Thoracic aorta (tissue), 2 donors: ENCODE measurements around the gene CDCA7L. TPM values are rescaled to one million over a fixed set of nuclear protein-coding genes. Genes with fewer than 3 reads are reported as not detected.

Source experiments
- ATAC-seq: fragments of 150-250 bp; one replicate; pipeline ENCODE4 v1.8.0; 2017; ENCODE audit warnings: low read depth; ENCODE audit not compliant: insufficient number of reproducible peaks, low FRiP score
- DNase-seq: peaks from one replicate; pipeline ENCODE4 v3.0.0-alpha.2; 2020; ENCODE audit warnings: low spot score
- H3K27ac ChIP-seq, 2 donors: fragments of 200-600 bp; sonication (generic); 1 replicate in 1 of 2; 2 replicates in 1 of 2; pipeline ENCODE4 v1.5.1; 2016; ENCODE audit warnings: mild to moderate bottlenecking in 2 of 2, moderate library complexity in 2 of 2
- H3K27me3 ChIP-seq: fragments of 200-600 bp; sonication (generic); replicated peaks from 2 replicates; pipeline ENCODE4 v1.6.0; 2016; ENCODE audit warnings: mild to moderate bottlenecking; ENCODE audit not compliant: insufficient read depth
- H3K36me3 ChIP-seq: fragments of 200-600 bp; sonication (generic); one replicate; pipeline ENCODE4 v1.5.1; 2016
- H3K4me1 ChIP-seq, 2 donors: fragments of 200-600 bp; sonication (generic); 1 replicate in 1 of 2; 2 replicates in 1 of 2; pipeline versions ENCODE4 v1.5.1 to v1.6.0; 2016; ENCODE audit warnings: low read depth in 2 of 2, mild to moderate bottlenecking in 1 of 2; ENCODE audit not compliant: control insufficient read depth in 1 of 2
- H3K4me3 ChIP-seq: fragments of 200-600 bp; sonication (generic); 2 replicates; pipeline ENCODE4 v1.5.1; 2016; ENCODE audit warnings: mild to moderate bottlenecking
- H3K9me3 ChIP-seq: fragments of 200-600 bp; sonication (generic); 2 replicates; pipeline ENCODE4 v1.5.1; 2016
- total RNA-seq, 2 donors: library from RNA; depleted of rRNA; stranded (reverse); fragments of >200 nt; gene quantifications; one replicate each; pipeline versions ENCODE4 v1.1.0 to v1.2.3, GENCODE V29; 2016
- TF ChIP-seq, protein P1 (sequence below): fragments of 200-600 bp; sonication (generic); IDR thresholded peaks from one replicate; pipeline ENCODE4 v1.5.1; 2019; ENCODE audit warnings: antibody characterized with exemption

The CDCA7L gene
- total RNA-seq, 2 donors from 2014 or later, result 2.5 to 13.9 TPM

DNA sequence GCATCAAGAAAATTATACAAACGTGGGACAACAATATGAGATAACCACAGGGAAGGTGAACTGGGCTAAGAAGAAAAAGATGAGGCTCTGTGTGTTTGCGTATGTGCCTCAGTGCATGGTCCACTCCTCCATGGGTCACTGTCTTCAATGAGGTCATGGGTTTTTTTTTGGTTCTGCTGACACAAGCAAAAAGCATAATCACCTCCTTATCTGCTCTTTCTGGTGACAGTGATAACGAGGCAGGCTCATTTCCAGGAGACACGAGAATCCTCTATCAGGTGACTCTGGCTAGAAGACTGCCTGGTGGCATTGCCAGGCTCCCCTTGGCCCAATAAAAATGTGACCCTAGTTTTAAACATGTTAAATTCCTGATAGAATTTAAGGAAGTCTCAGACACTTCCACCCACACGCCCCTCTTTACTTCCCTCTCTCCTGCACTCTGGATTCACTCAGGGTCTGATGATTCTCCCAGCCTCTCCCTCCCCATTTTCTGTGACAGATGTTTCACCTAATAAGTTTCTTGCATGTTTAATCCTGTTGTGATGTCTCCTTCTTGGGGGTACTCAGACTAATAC is 35.3 kb upstream of the CDCA7L start:
- ATAC-seq (no peak), DNase-seq (no peak)
- no peaks in the 10 kb centered on the region for H3K4me1 ChIP-seq
- no peak overlapping the region for H3K4me3 ChIP-seq
- TF ChIP-seq, protein P1, sequence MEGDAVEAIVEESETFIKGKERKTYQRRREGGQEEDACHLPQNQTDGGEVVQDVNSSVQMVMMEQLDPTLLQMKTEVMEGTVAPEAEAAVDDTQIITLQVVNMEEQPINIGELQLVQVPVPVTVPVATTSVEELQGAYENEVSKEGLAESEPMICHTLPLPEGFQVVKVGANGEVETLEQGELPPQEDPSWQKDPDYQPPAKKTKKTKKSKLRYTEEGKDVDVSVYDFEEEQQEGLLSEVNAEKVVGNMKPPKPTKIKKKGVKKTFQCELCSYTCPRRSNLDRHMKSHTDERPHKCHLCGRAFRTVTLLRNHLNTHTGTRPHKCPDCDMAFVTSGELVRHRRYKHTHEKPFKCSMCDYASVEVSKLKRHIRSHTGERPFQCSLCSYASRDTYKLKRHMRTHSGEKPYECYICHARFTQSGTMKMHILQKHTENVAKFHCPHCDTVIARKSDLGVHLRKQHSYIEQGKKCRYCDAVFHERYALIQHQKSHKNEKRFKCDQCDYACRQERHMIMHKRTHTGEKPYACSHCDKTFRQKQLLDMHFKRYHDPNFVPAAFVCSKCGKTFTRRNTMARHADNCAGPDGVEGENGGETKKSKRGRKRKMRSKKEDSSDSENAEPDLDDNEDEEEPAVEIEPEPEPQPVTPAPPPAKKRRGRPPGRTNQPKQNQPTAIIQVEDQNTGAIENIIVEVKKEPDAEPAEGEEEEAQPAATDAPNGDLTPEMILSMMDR, result no peak
- H3K27me3 ChIP-seq, result no peaks in the 10 kb centered on the region
- no peaks in the 10 kb centered on the region for H3K36me3 ChIP-seq
- H3K27ac ChIP-seq, result no peak overlapping the region
- H3K9me3 ChIP-seq, result no peaks in the 10 kb centered on the region

DNA sequence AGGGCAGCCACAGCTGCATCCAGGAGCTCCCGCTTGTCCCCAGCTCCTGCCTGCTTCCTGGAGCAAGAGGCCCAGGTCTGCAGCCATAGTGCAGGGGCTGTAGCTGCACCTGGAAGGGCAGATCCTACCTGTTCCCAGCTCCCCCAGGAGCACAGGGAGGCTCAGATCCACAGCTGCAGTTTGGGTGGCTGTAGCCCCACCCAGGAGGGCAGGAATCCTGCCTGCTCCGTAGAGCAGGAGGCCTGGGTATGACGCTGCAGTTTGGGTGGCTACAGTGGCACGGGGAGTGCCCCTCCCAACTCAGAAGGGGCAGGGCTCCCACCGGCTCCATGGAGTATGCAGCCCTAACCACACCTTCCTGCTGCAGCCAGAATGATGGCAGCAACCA is 26.7 kb upstream of the CDCA7L start:
- no peak for DNase-seq
- Histone ChIP-seq H3K9me3 (no peaks in the 10 kb centered on the region), H3K4me3 (no peak overlapping the region), H3K36me3 (no peaks in the 10 kb centered on the region), H3K27ac (no peak overlapping the region), H3K27me3 (no peaks in the 10 kb centered on the region), H3K4me1 (no peaks in the 10 kb centered on the region)
- ATAC-seq, result no peak
- TF ChIP-seq, protein P1, result no peak

DNA sequence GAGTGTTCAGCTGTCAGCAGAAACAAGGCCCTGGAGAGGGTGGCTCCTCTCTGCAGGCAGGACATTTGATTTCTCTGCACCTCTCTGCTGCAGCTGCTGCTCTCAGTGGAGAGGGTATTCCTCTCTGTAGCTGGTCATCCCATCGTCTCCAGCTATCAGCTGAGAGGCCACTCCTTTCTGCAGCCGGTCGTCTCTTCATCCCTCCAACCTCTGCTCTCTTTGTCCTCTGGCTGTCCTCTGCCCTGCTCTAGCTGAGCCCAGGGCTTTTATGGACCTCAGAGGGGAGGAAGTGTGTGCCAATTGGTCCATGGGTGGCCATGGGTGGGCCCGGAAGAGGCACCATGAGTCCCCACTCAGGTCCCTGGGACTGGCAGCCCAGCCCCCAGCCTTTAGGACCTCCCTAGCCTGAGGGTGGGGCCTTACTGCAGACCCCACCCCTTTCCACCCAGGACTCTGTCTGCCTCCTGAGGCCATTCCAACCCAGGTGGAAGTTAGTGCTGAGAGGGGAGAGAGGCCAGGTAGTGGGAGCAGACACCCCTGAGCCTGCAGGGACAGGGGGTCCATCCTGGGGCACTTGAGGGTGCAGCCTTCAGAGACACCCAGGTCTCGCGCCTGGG is 26.2 kb upstream of the CDCA7L start:
- TF ChIP-seq, protein P1, result no peak
- DNase-seq, result no peak
- H3K27me3 ChIP-seq, result no peaks in the 10 kb centered on the region
- ATAC-seq, result no peak
- no peak overlapping the region for H3K27ac ChIP-seq
- no peaks in the 10 kb centered on the region for H3K4me1 ChIP-seq
- no peaks in the 10 kb centered on the region for H3K36me3 ChIP-seq
- no peak overlapping the region for H3K4me3 ChIP-seq
- H3K9me3 ChIP-seq, result no peaks in the 10 kb centered on the region

DNA sequence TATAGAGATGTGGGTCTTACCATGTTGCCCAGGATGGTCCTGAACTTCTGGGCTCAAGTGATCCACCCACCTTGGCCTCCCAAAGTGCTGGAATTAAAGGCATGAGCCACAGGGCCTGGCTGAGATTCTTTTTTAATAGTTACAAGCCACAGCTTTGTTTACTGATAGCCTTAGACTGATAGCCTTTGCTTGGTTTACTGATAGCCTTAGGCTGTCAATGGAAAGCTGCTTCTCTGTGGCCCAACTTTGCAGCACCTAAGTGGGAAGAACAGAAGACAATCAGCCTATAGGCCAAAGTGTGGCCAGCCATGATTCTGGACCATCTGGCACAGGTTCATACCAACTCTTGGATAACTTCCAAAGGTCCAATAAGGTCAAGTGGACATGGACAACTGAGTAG is 24.1 kb upstream of the CDCA7L start:
- Histone ChIP-seq H3K9me3 (no peaks in the 10 kb centered on the region), H3K36me3 (no peaks in the 10 kb centered on the region), H3K27ac (no peak overlapping the region), H3K27me3 (no peaks in the 10 kb centered on the region), H3K4me3 (no peak overlapping the region), H3K4me1 (no peaks in the 10 kb centered on the region)
- TF ChIP-seq, protein P1, result no peak
- DNase-seq (no peak), ATAC-seq (no peak)

DNA sequence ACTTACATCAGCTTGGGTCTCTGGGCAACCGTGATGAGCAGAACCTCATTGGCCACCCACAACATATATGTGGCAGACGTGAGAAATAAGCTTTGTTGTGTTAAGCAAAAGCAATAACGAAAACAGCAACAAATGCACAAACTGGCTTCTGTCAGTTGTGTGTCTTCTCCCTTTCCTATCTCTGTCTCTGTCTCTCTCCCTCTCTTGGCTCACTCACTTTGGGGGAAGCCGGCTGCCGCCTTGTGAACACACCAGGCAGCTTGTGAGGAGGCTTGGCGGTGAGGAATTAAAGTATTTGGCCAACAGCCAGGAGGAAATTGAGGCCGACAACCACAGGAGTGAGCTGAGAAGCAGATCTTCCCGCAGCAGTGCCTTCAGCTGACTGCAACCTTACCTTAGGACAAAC is 21.9 kb upstream of the CDCA7L start:
- TF ChIP-seq, protein P1, result no peak
- no peaks in the 10 kb centered on the region for H3K36me3 ChIP-seq
- ATAC-seq (no peak), DNase-seq (no peak)
- no peaks in the 10 kb centered on the region for H3K9me3 ChIP-seq
- H3K27me3 ChIP-seq, result no peaks in the 10 kb centered on the region
- no peak overlapping the region for H3K4me3 ChIP-seq
- H3K4me1 ChIP-seq, result no peaks in the 10 kb centered on the region
- H3K27ac ChIP-seq, result no peak overlapping the region
